WERI-Rb-1 (cell line): ENCODE results near the gene CFAP97.

ENCODE experiments used
- DNase-seq: peaks from one replicate; pipeline ENCODE4 v3.0.0-alpha.2; 2020
- H3K27ac ChIP-seq: fragments of 250-450 bp; sonication (Bioruptor Pico); 2 replicates; pipeline ENCODE4 v1.5.1; 2020; ENCODE audit warnings: mild to moderate bottlenecking, moderate library complexity
- H3K27me3 ChIP-seq: fragments of 250-450 bp; sonication (Bioruptor Pico); 2 replicates; pipeline ENCODE4 v1.5.1; 2021; ENCODE audit warnings: mild to moderate bottlenecking, low read depth, moderate library complexity; ENCODE audit not compliant: insufficient read depth, severe bottlenecking
- H3K36me3 ChIP-seq: fragments of 250-450 bp; sonication (Bioruptor Pico); 2 replicates; pipeline ENCODE4 v1.5.1; 2020; ENCODE audit warnings: mild to moderate bottlenecking, moderate library complexity
- H3K4me3 ChIP-seq: 2 replicates; pipeline ENCODE4 v1.5.1; 2011; ENCODE audit warnings: low read depth, mild to moderate bottlenecking, control low read depth, low read length
- H3K9me3 ChIP-seq: fragments of 250-450 bp; sonication (Bioruptor Pico); 2 replicates; pipeline ENCODE4 v1.5.1; 2021; ENCODE audit warnings: mild to moderate bottlenecking, moderate library complexity; ENCODE audit not compliant: severe bottlenecking
- TF ChIP-seq, protein P1 (sequence below): IDR thresholded peaks from 2 replicates; pipeline ENCODE4 v1.5.1; 2011; ENCODE audit warnings: low read depth, mild to moderate bottlenecking, control low read depth, inconsistent platforms, low read length

The CFAP97 gene

DNA sequence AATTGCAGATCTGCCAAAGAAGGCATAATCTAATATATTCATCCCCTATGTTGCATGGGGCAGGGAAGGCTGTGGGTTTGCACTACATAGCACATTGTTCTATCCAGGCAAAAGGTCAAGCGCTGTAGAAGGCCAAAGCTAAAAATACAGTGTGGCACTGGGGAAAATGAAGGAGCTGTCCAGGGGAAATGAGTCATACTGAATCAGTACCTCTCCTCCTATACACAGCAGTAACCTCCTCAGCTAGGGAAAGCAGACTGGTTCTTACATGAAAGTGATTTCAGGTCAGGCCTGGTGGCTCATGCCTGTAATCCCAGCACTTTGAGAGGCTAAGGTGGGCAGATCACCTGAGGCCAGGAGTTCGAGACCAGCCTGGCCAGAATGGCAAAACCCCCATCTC is 91.7 kb downstream of the CFAP97 start:
- no peak for DNase-seq

DNA sequence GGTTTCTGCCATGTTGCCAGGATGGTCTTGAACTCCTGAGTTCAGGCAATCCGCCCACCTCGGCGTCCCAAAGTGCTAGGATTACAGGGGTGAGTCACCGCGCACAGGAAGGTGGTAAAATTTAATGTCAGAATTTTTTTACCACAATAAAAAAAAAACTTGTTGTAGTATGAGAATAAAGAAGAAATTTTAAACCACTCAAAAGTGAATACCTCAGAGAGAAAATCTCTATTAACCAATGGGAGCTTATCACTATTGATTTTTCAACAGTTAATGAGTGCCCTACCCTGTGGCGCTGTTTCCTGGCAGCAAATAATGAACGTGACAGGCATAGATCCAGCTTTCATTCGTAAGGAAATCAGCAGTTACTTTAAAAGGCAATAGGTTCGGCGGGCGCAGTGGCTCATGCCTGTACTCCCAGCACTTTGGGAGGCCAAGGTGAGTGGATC is 93.4 kb downstream of the CFAP97 start:
- TF ChIP-seq, protein P1, sequence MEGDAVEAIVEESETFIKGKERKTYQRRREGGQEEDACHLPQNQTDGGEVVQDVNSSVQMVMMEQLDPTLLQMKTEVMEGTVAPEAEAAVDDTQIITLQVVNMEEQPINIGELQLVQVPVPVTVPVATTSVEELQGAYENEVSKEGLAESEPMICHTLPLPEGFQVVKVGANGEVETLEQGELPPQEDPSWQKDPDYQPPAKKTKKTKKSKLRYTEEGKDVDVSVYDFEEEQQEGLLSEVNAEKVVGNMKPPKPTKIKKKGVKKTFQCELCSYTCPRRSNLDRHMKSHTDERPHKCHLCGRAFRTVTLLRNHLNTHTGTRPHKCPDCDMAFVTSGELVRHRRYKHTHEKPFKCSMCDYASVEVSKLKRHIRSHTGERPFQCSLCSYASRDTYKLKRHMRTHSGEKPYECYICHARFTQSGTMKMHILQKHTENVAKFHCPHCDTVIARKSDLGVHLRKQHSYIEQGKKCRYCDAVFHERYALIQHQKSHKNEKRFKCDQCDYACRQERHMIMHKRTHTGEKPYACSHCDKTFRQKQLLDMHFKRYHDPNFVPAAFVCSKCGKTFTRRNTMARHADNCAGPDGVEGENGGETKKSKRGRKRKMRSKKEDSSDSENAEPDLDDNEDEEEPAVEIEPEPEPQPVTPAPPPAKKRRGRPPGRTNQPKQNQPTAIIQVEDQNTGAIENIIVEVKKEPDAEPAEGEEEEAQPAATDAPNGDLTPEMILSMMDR: no peak
- Histone ChIP-seq H3K36me3 (no peaks in the 10 kb centered on the region), H3K27me3 (no peaks in the 10 kb centered on the region), H3K9me3 (no peaks in the 10 kb centered on the region), H3K4me3 (no peak overlapping the region), H3K27ac (no peak overlapping the region)
- no peak for DNase-seq

More for the DNA sequence above, 91.7 kb downstream of the CFAP97 start:
- Histone ChIP-seq H3K9me3 (no peaks in the 10 kb centered on the region), H3K27me3 (no peaks in the 10 kb centered on the region), H3K4me3 (no peak overlapping the region), H3K27ac (no peak overlapping the region), H3K36me3 (no peaks in the 10 kb centered on the region)
- TF ChIP-seq, protein P1: no peak

DNA sequence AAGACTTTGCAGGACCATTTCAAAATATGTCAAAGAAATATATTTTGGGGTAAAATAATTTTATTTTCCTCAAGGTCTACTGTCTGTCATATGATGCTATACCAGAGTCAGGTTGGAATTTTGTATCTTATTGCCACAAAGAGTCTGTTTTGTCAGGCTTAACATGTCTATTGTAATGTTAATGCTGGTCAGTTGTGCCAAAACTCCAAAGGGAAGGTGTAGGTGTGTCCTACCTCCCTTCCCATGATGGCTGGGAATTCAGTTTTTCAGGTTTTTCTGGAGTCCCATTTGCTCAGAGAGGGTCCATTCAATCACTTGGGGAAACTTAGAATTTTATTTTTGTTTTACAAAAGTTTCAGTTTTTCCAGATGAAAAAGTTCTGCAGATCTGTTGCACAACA is 94.1 kb downstream of the CFAP97 start:
- TF ChIP-seq, protein P1: no peak
- Histone ChIP-seq H3K9me3 (no peaks in the 10 kb centered on the region), H3K36me3 (no peaks in the 10 kb centered on the region), H3K27me3 (no peaks in the 10 kb centered on the region), H3K4me3 (no peak overlapping the region), H3K27ac (no peak overlapping the region)
- no peak for DNase-seq
